Measurements from ENCODE around the gene KLK3. TPM values are rescaled to one million over a fixed set of nuclear protein-coding genes. Genes with fewer than 3 reads are reported as not detected.

KLK3 gene
- total and polyA plus RNA-seq, 11 donors = not detected

- H3K27me3 ChIP-seq = peaks cover 26 to 84% (median 45%) of the 10 kb centered on the region in 9 donors
- no peak for ATAC-seq
Measured at GRCh38 chr19:50819636-50820035, 35.1 kb upstream of the KLK3 start.

GRCh38 chr19:50820086-50820485 lies 34.6 kb upstream of the KLK3 start:
- Histone ChIP-seq H3K36me3 (no peaks in the 10 kb centered on the region), H3K4me1 (peaks cover 0 to 16% (median 0%) of the 10 kb centered on the region in 12 donors), H3K27me3 (peaks cover 26 to 84% (median 45%) of the 10 kb centered on the region in 9 donors), H3K4me3 (peak overlapping the region in 1 of 12 donors; percentile 16), H3K27ac (no peak overlapping the region), H3K9me3 (no peaks in the 10 kb centered on the region)
- ATAC-seq (no peak), DNase-seq (no peak)
- WGBS, 4 donors = 8 to 14% (median 11%) methylated on average over 14 to 15 of the region's 15 CpGs
- intact Hi-C loops (cut with DNase I) = no loop called here
- TF ChIP-seq CTCF (IDR thresholded peaks at IDR 0.05) (no peak), POLR2A (IDR thresholded peaks at IDR 0.05) (no peak)

More at GRCh38 chr19:50819636-50820035, 35.1 kb upstream of the KLK3 start:
- H3K4me1 ChIP-seq = peaks cover 0 to 16% (median 0%) of the 10 kb centered on the region in 12 donors
- intact Hi-C loops (cut with DNase I) = no loop called here
- no peak overlapping the region for H3K4me3 ChIP-seq
- TF ChIP-seq CTCF (IDR thresholded peaks at IDR 0.05) (no peak), POLR2A (IDR thresholded peaks at IDR 0.05) (no peak)
- 32 to 45% (median 43%) methylated on average over 6 to 8 of the region's 8 CpGs for WGBS, 4 donors
- no peaks in the 10 kb centered on the region for H3K36me3 ChIP-seq
- no peaks in the 10 kb centered on the region for H3K9me3 ChIP-seq
- DNase-seq = no peak
- H3K27ac ChIP-seq = no peak overlapping the region

- intact Hi-C loops (cut with DNase I) = no loop called here
- H3K36me3 ChIP-seq = no peaks in the 10 kb centered on the region
- peak in 1 of 5 donors; percentile 65 for DNase-seq
- 5 to 8% (median 6%) methylated on average over 21 of the region's 21 CpGs for WGBS, 4 donors
- H3K27me3 ChIP-seq = peaks cover 26 to 78% (median 45%) of the 10 kb centered on the region in 9 donors
- H3K4me3 ChIP-seq = peak overlapping the region in 5 of 12 donors; percentile 12 to 26 (median 19)
- peak; percentile 37 to 78 (median 39) for ATAC-seq
- TF ChIP-seq CTCF (IDR thresholded peaks at IDR 0.05) (no peak), POLR2A (IDR thresholded peaks at IDR 0.05) (no peak)
- no peaks in the 10 kb centered on the region for H3K9me3 ChIP-seq
- H3K4me1 ChIP-seq = peaks cover 0 to 16% (median 0%) of the 10 kb centered on the region in 12 donors
- H3K27ac ChIP-seq = no peak overlapping the region
Measured at GRCh38 chr19:50820549-50821247, 34.0 kb upstream of the KLK3 start.

GRCh38 chr19:50821248-50821612 lies 33.5 kb upstream of the KLK3 start:
- Histone ChIP-seq H3K9me3 (no peaks in the 10 kb centered on the region), H3K36me3 (no peaks in the 10 kb centered on the region), H3K4me3 (no peak overlapping the region), H3K27ac (no peak overlapping the region), H3K27me3 (peaks cover 26 to 78% (median 45%) of the 10 kb centered on the region in 9 donors), H3K4me1 (peaks cover 0 to 16% (median 0%) of the 10 kb centered on the region in 12 donors)
- 51 to 68% (median 62%) methylated on average over 4 of the region's 4 CpGs for WGBS, 4 donors
- ATAC-seq (no peak), DNase-seq (no peak)
- TF ChIP-seq CTCF (IDR thresholded peaks at IDR 0.05) (no peak), POLR2A (IDR thresholded peaks at IDR 0.05) (no peak)
- intact Hi-C loops (cut with DNase I) = no loop called here

Measured in heart left ventricle (tissue), 16 donors.